Gastrocnemius medialis (tissue), 4 donors: ENCODE measurements around the gene FBXO17. TPM values are rescaled to one million over a fixed set of nuclear protein-coding genes. Genes with fewer than 3 reads are reported as not detected.

Experiments used
- ATAC-seq, 2 donors: fragments of 150-250 bp; one replicate each; pipeline ENCODE4 v1.9.1; 2016
- DNase-seq, 2 donors: peaks; one replicate each; pipeline ENCODE4 v3.0.0-alpha.2; 2019
- H3K27ac ChIP-seq, 4 donors: fragments of 200-600 bp; sonication (generic); 1 replicate in 1 of 4; 2 replicates in 3 of 4; pipeline ENCODE4 v1.5.1; 2016 to 2018; ENCODE audit warnings: mild to moderate bottlenecking in 2 of 4, moderate library complexity in 1 of 4
- H3K27me3 ChIP-seq, 3 donors: fragments of 200-600 bp; sonication (generic) in 2 of 3; 1 replicate in 1 of 3; 2 replicates in 2 of 3; pipeline versions ENCODE4 v1.5.1 to v1.6.0; 2016 to 2019; ENCODE audit warnings: mild to moderate bottlenecking in 1 of 3, moderate library complexity in 1 of 3
- H3K36me3 ChIP-seq, 2 donors: fragments of 200-600 bp; sonication (generic) in 1 of 2; one replicate each; pipeline ENCODE4 v1.5.1; 2017 to 2018
- H3K4me1 ChIP-seq, 2 donors: fragments of 200-600 bp; sonication (generic) in 1 of 2; one replicate each; pipeline ENCODE4 v1.5.1; 2016 to 2017; ENCODE audit warnings: mild to moderate bottlenecking in 2 of 2
- H3K4me3 ChIP-seq, 4 donors: fragments of 200-600 bp; sonication (generic) in 3 of 4; 1 replicate in 1 of 4; 2 replicates in 3 of 4; pipeline ENCODE4 v1.5.1; 2016 to 2019; ENCODE audit warnings: mild to moderate bottlenecking in 2 of 4
- H3K9me3 ChIP-seq, 3 donors: fragments of 200-600 bp; sonication (generic) in 2 of 3; 1 replicate in 1 of 3; 2 replicates in 2 of 3; pipeline ENCODE4 v1.5.1; 2016 to 2019
- POLR2A ChIP-seq, 2 donors: fragments of 450-650 bp; IDR thresholded peaks; one replicate each; pipeline ENCODE4 v1.6.1; 2017; ENCODE audit warnings: antibody characterized with exemption in 2 of 2, mild to moderate bottlenecking in 2 of 2, moderate library complexity in 2 of 2
- in situ Hi-C, 4 donors: fragments of 200-750 bp; cut with MboI; loops; one replicate each; pipeline versions ENCODE4 v1.15.0 to v1.8.0; 2017; ENCODE audit warnings: low sequenced_read_pairs in 4 of 4
- intact Hi-C: fragments of 100-400 bp; cut with DNase I; formaldehyde crosslinking; loops from one replicate; pipeline ENCODE4 v1.15.1; 2023; ENCODE audit warnings: low total_unique reads
- total RNA-seq, 4 donors: library from RNA; depleted of rRNA; stranded (reverse); fragments of >200 nt; gene quantifications; one replicate each; pipeline versions ENCODE4 v1.1.0 to v1.2.3, GENCODE V29; 2016
- TF ChIP-seq, protein P1 (sequence below), 5 experiments: fragments of 450-650 bp in 3 of 5; fragments of 200-600 bp in 2 of 5; sonication (generic) in 2 of 5; IDR thresholded peaks in 4 of 5; conservative IDR thresholded peaks in 1 of 5; 1 replicate in 4 of 5; 2 replicates in 1 of 5; pipeline ENCODE4 v1.5.1; 2016 to 2019; ENCODE audit warnings: antibody characterized with exemption in 5 of 5, mild to moderate bottlenecking in 3 of 5, moderate library complexity in 3 of 5

The FBXO17 gene
- total RNA-seq, result 1 to 10 TPM; 1.6 to 4.2 (median 2.4) TPM

GRCh38 chr19:38975214-38975860 is at the start of gene FBXO17:
FBXO17 (minus strand) TSS chr19:38975742; CDS start chr19:38950319, 25,423 bp downstream.
- no peaks in the 10 kb centered on the region for H3K36me3 ChIP-seq
- peaks cover 14 to 22% (median 15%) of the 10 kb centered on the region in 3 donors for H3K27me3 ChIP-seq
- intact Hi-C loops (no loop called here), in situ Hi-C loops (no loop called here)
- H3K4me1 ChIP-seq, result peaks cover 0 to 3% of the 10 kb centered on the region in 2 donors
- peak within 1 kb of the TSS; percentile 65 to 69 (median 66) for H3K27ac ChIP-seq
- H3K9me3 ChIP-seq, result no peaks in the 10 kb centered on the region
- ATAC-seq (peak in 1 of 2 donors; percentile 30), DNase-seq (no peak)
- TF ChIP-seq, protein P1, sequence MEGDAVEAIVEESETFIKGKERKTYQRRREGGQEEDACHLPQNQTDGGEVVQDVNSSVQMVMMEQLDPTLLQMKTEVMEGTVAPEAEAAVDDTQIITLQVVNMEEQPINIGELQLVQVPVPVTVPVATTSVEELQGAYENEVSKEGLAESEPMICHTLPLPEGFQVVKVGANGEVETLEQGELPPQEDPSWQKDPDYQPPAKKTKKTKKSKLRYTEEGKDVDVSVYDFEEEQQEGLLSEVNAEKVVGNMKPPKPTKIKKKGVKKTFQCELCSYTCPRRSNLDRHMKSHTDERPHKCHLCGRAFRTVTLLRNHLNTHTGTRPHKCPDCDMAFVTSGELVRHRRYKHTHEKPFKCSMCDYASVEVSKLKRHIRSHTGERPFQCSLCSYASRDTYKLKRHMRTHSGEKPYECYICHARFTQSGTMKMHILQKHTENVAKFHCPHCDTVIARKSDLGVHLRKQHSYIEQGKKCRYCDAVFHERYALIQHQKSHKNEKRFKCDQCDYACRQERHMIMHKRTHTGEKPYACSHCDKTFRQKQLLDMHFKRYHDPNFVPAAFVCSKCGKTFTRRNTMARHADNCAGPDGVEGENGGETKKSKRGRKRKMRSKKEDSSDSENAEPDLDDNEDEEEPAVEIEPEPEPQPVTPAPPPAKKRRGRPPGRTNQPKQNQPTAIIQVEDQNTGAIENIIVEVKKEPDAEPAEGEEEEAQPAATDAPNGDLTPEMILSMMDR (IDR thresholded peaks at IDR 0.05 in 4 of 5, conservative IDR thresholded peaks at IDR 0.05 in 1 of 5), result no peak
- TF ChIP-seq POLR2A (IDR thresholded peaks at IDR 0.05), result no peak
- H3K4me3 ChIP-seq, result peak within 1 kb of the TSS; percentile 47 to 60 (median 51)

DNA sequence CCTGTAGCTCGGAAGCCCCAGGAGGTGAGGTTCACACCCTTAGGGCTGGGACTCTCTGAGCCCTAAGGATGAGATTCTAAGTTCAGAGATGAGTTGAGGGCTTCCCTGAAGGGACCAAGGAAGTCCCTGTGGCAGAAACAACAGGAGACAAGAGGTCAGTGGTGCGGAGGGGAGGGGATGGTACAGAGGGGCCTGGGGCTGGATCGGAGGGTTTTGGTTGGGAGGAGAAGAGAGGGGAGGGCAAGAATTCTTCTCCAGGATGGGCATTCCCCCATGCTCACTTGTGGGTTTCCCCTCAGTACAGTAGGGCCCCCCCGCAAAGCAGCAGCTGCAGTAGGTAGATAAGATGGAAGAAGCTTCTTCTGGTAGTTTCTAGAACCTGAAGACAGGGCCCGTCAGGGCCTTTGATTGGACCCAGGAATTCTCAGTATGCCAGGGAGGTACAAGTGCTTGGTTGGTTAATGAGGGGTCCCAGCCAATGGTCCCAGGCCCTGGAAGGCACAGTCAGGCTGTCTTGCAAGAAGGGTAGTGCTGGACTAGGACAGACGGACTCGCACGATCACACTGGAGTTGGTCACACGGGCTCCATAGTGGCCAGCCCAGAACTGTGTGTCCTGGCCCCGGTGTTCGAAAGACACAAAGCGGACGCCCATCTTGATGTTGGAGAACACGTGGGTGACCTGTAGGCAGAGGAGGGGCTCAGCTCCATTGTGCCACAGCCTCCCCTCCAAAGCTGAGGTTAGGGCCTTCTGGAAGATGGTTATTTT is 49.5 kb upstream of the FBXO17 start:
- no peak overlapping the region for H3K4me3 ChIP-seq
- no peaks in the 10 kb centered on the region for H3K4me1 ChIP-seq
- H3K27ac ChIP-seq, result no peak overlapping the region
- in situ Hi-C loops (no loop called here), intact Hi-C loops (no loop called here)
- no peak for DNase-seq
- H3K9me3 ChIP-seq, result no peaks in the 10 kb centered on the region
- no peaks in the 10 kb centered on the region for H3K36me3 ChIP-seq
- ATAC-seq, result no peak
- TF ChIP-seq, protein P1 (IDR thresholded peaks at IDR 0.05 in 4 of 5, conservative IDR thresholded peaks at IDR 0.05 in 1 of 5), result no peak
- no peak for TF ChIP-seq POLR2A (IDR thresholded peaks at IDR 0.05)
- H3K27me3 ChIP-seq, result peaks cover 0 to 5% (median 0%) of the 10 kb centered on the region in 3 donors

DNA sequence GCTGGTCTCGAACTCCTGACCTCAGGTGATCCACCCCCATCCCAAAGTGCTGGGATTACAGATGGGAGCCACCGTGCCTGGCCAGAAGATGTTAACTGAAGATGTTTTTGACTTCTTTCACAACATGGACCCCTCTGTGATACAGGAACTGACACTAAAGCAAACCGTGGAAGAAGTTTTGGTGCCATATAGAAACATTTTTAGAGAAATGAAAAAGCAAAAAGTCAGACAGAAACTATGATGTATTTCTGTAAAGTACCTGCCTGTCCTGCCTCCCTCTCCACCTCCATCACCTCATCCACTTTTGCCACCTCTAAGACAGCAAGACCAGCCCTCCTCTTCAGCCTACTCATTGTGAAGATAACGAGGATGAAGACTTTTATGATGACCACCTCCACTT is 45.5 kb upstream of the FBXO17 start:
- ATAC-seq, result no peak
- in situ Hi-C loops (no loop called here), intact Hi-C loops (no loop called here)
- Histone ChIP-seq H3K4me3 (no peak overlapping the region), H3K27ac (no peak overlapping the region), H3K4me1 (no peaks in the 10 kb centered on the region), H3K36me3 (no peaks in the 10 kb centered on the region), H3K9me3 (no peaks in the 10 kb centered on the region), H3K27me3 (no peaks in the 10 kb centered on the region)
- DNase-seq, result no peak
- no peak for TF ChIP-seq POLR2A (IDR thresholded peaks at IDR 0.05)
- TF ChIP-seq, protein P1 (IDR thresholded peaks at IDR 0.05 in 4 of 5, conservative IDR thresholded peaks at IDR 0.05 in 1 of 5), result no peak

DNA sequence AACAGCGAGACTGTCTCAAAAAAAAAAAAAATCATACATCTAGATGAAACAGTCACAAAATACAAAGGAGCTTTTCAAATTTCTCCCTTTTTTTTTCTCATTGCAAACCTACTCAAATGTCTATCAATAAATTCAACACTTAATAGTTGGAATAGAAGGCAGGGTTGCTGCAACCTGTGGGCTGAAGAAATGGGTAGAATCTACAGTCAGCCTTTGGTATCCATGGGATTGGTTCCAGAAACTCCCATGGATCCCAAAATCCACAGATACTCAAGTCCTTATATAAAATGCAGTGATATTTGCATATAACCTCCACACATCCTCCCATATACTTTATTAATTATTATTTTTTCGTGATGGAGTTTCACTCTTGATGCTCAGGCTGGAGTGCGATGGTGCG is 42.1 kb upstream of the FBXO17 start:
- Histone ChIP-seq H3K27ac (no peak overlapping the region), H3K4me3 (no peak overlapping the region), H3K36me3 (no peaks in the 10 kb centered on the region), H3K9me3 (no peaks in the 10 kb centered on the region), H3K27me3 (no peaks in the 10 kb centered on the region), H3K4me1 (no peaks in the 10 kb centered on the region)
- TF ChIP-seq, protein P1 (IDR thresholded peaks at IDR 0.05 in 4 of 5, conservative IDR thresholded peaks at IDR 0.05 in 1 of 5), result no peak
- TF ChIP-seq POLR2A (IDR thresholded peaks at IDR 0.05), result no peak
- ATAC-seq (no peak), DNase-seq (no peak)
- in situ Hi-C loops, result no loop called here
- intact Hi-C loops, result no loop called here
